Articular chondrocyte of knee joint (primary cell): ENCODE data around the gene XRCC6. TPM values are rescaled to one million over a fixed set of nuclear protein-coding genes. Genes with fewer than 3 reads are reported as not detected.

ENCODE experiments used
- small RNA-seq: library from RNA; depleted of rRNA; stranded (forward); fragments of <200 nt; gene quantifications from one replicate; pipeline ENCODE3, GENCODE V24; 2012
- total RNA-seq: library from RNA; depleted of rRNA; stranded (reverse); fragments of >200 nt; gene quantifications from 2 replicates; pipeline ENCODE4 v1.2.3, GENCODE V29; 2012

XRCC6 gene
- 280 and 286 TPM in 2 replicates for total RNA-seq

GRCh38 chr22:41621099-41621910 lies at the start of gene XRCC6:
Gene XRCC6 (plus strand): TSS chr22:41621295. CDS start chr22:41622005, 710 bp downstream.

GRCh38 chr22:41589391-41590241 lies 31.5 kb upstream of the XRCC6 start, which contains the start of gene PMM1:
Gene PMM1 (minus strand): TSS chr22:41589840. CDS start chr22:41589805, 35 bp downstream.

GRCh38 chr22:41620589-41621098 lies 451 bp upstream of the XRCC6 start, which contains the start of gene DESI1:
Gene DESI1 (minus strand): TSS chr22:41621043. CDS start chr22:41620839, 204 bp downstream.

GRCh38 chr22:41688365-41689211 lies 67.5 kb downstream of the XRCC6 start, which contains the start of gene SNU13:
Gene SNU13 (minus strand): TSS chr22:41688867. CDS start chr22:41688796, 71 bp downstream.

GRCh38 chr22:41699264-41700107 lies 78.4 kb downstream of the XRCC6 start, which contains the start of gene MEI1:
Gene MEI1 (plus strand): TSS chr22:41699503. CDS start chr22:41699539, 36 bp downstream.

Small RNA genes within 50 kb of the gene (small RNA-seq; reads per million reads assigned to genes)
- not detected for gene HMGN2P10
- not detected for gene RF00019
- not detected for gene RNU6-476P

Other genes with a start within 250 kb of the XRCC6 start
- 9.5 and 10.6 TPM in 2 replicates for gene TEF, start 239.4 kb upstream of the XRCC6 start, total RNA-seq
- 31.6 and 35.6 TPM in 2 replicates for gene TOB2, start 174.5 kb upstream of the XRCC6 start, total RNA-seq
- 31.3 and 33.6 TPM in 2 replicates for gene PHF5A, start 152.6 kb upstream of the XRCC6 start, total RNA-seq
- 46.8 and 52.7 TPM in 2 replicates for gene ACO2, start 152.2 kb upstream of the XRCC6 start, total RNA-seq
- 19.1 and 21.7 TPM in 2 replicates for gene POLR3H, start 76.8 kb upstream of the XRCC6 start, total RNA-seq
- 0.91 and 1.8 TPM in 2 replicates for gene CSDC2, start 60.3 kb upstream of the XRCC6 start, total RNA-seq
- gene PMM1, start 31.5 kb upstream of the XRCC6 start, total RNA-seq = 21.0 and 26.8 TPM in 2 replicates
- 22.1 and 22.5 TPM in 2 replicates for gene DESI1, start 252 bp upstream of the XRCC6 start, total RNA-seq
- 55.6 and 60.0 TPM in 2 replicates for gene SNU13, start 67.6 kb downstream of the XRCC6 start, total RNA-seq
- 2.5 and 3.2 TPM in 2 replicates for gene MEI1, start 78.2 kb downstream of the XRCC6 start, total RNA-seq
- 8.2 and 8.8 TPM in 2 replicates for gene CCDC134, start 179.4 kb downstream of the XRCC6 start, total RNA-seq
- 47.1 and 51.2 TPM in 2 replicates for gene SREBF2, start 211.8 kb downstream of the XRCC6 start, total RNA-seq